T1000 (cell line): ENCODE measurements around the gene TMEM132D.
"Not testable (repeated sequence)": the region's sequence is repeated elsewhere in the genome, so short reads cannot be mapped to it uniquely, and the experiment has no call there.

Source experiments
- DNase-seq: peaks from one replicate; lab custom pipeline; 2025; ENCODE audit warnings: mixed read lengths; lab: John Stamatoyannopoulos, UW

TMEM132D gene

GRCh38 chr12:129067491-129067890, 836.3 kb downstream of the TMEM132D start:
- DNase-seq = no peak

GRCh38 chr12:129064209-129064855, 839.5 kb downstream of the TMEM132D start:
- no peak for DNase-seq

- DNase-seq = no peak
These were observed 840.2 kb downstream of the TMEM132D start for GRCh38 chr12:129063600-129063999.

DNA sequence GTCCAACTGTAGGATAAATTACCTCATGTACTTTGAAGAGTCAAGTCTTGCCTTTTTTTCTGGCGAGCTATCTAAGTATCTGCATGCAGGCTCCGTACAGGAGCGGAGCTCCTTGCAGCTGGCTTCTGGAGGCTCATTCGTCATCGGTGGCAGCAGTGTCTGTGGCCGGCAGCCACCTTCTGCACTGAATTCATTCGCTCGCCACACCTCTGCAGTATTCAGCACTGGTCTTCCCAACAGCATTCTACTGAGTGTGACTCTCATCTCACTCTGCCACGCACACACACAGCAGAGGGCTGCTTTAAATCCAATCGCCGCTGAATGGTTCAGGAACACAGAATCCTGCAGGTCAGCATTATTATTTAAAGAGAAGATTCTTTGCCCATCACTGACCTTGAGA, 850.6 kb downstream of the TMEM132D start:
- DNase-seq = no peak

DNA sequence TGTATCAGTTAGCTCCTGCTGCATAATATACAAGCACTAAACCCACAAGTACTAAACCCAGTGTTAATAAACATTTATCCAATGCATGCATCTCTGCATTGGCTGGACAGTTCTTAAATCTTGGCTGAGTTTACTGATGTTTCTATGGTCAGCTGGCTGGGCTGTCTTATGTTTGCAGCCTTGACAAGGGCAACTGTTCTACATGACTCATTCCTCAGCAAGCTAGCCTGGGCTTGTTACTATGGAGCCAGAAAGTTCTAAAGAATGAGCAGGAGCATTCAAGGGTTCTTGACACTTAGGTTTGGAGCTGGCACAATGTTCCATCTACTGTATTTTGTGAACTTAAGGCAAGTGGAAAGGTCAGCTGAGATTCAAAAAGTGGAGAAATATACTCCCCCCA, 851.5 kb downstream of the TMEM132D start:
- no peak for DNase-seq

GRCh38 chr12:129049917-129050316, 853.9 kb downstream of the TMEM132D start:
- no peak for DNase-seq

GRCh38 chr12:129043334-129043733, 860.5 kb downstream of the TMEM132D start:
- DNase-seq = not testable (repeated sequence)

GRCh38 chr12:129036135-129036534, 867.7 kb downstream of the TMEM132D start:
- no peak for DNase-seq

GRCh38 chr12:129034558-129035289, 869.1 kb downstream of the TMEM132D start:
- DNase-seq = no peak

DNA sequence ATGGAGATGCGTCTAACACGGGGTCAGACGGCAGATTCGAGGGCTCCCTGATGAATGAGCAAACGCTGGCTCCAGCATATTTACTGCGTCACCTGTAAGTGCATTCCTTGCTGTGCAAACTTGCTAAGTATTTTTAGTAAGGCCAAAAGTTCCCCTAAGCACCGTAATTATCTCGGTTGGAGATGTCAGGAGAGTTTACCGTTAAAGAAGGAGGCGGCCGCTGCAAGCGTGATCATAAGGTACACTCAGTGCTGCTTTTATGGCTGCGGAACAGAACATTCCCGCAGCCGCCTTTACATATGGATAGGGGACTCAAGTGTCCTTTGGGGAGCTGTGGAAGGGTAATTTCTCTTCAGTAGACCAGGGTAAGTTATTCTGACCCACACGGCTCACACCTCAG, 875.0 kb downstream of the TMEM132D start:
- DNase-seq = no peak

DNA sequence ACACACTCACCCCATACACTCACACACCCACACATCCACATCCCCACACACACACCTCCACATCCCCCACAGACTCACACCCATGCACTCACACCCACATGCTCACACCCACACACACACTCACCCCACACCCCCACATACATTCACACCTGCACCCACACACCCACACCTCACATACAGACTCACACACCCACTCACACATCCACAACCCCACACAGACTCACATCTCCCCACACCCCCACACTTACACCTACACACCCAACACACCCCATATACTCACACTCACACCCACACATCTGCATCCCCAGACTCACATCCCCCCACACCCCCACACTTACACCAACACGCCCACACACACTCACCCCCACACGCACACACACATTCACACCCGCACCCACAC, 878.8 kb downstream of the TMEM132D start:
- DNase-seq = no peak
